COR-L47 (cell line): ENCODE results near the gene MAP4.
"Not testable (repeated sequence)": the region's sequence is repeated elsewhere in the genome, so short reads cannot be mapped to it uniquely, and the experiment has no call there.

ENCODE experiments used
- DNase-seq: peaks from one replicate; lab custom pipeline; 2025; lab: John Stamatoyannopoulos, UW

The MAP4 gene

GRCh38 chr3:47846186-47846879, 169.9 kb downstream of the MAP4 start:
- DNase-seq: no peak

DNA sequence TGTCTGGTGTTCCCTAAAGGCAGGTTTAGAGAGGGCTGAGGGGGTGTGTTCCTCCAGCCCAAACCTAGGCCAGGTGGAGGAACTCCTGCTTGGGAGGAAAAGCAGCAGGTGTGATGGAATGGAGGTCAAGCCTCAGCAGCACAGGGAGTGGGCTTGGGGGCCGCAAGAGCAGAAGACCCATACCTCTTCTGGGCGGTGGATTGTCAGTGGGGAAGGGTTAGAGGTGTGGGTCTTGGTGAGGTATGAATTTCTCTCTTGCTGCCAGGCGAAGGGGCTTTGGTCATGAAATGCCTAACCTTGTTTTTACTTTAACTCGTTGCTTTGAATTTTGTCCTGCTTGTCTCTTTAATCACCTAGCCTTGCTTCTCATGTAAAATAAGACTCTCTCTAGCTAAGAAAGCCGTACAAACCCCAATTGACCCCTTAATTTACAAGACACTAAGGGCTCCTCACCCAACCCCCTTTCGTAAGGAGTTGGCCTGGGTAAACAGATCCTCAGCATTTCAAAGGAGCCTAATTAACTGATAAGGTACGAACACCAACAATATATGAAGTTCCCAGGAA, 174.3 kb downstream of the MAP4 start:
- DNase-seq: no peak

DNA sequence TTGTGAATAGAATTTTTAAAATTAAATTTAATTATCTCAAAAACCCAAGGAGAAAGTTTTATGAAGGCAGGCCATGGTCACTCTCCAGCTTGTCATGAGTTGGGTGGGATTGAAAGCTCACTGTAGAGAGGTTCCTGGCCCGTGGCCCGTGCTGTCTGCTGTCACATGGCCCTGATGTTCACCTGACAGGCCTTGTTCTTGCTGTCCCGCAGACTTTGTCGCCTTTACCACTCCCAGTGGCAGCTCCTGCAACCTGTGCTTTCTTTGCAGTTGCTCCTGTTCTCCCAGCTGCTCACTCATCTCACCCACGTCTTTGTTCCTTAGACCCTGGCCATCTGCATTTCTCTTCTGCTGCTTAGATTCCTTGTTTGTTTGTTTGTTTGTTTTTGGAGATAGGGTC, 177.7 kb downstream of the MAP4 start:
- no peak for DNase-seq

DNA sequence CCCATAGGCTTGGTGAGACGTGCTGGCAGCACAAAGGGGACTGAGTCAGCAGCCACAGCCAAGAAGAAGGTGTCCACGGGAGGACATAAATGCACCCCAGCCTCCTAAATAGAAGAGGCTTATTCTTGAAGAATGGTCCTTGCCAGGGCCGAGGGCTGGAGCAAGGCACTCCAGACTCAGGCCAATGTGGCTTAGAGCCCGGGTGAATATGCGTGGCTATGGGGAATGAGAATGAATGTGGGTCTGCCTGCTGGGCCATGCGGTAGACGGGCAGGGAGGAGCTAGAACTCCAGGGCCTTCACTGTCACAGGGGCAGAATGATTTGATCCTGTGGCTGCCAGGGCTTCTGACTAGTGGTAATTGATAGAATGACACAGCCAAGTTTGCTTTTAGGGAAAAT, 179.2 kb downstream of the MAP4 start:
- DNase-seq: no peak

DNA sequence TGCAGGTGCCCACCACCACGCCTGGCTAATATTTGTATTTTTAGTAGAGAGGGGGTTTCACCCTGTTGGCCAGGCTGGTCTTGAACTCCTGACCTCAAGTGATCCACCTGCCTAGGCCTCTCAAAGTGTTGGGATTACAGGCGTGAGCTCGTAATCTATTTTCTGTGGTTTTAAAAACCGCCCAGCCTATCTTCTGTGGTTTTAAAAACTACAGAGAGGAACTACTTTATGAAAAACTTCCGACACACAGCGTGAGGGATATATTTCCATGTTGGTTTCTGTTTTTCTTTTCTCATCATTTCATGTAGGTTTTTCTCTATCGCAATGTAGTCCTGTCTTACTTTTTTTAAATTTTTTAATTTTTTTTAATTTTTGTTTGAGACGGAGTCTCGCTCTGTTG, 186.7 kb downstream of the MAP4 start:
- not testable (repeated sequence) for DNase-seq

- DNase-seq: no peak
Observed at GRCh38 chr3:47825590-47825989, 190.6 kb downstream of the MAP4 start.

DNA sequence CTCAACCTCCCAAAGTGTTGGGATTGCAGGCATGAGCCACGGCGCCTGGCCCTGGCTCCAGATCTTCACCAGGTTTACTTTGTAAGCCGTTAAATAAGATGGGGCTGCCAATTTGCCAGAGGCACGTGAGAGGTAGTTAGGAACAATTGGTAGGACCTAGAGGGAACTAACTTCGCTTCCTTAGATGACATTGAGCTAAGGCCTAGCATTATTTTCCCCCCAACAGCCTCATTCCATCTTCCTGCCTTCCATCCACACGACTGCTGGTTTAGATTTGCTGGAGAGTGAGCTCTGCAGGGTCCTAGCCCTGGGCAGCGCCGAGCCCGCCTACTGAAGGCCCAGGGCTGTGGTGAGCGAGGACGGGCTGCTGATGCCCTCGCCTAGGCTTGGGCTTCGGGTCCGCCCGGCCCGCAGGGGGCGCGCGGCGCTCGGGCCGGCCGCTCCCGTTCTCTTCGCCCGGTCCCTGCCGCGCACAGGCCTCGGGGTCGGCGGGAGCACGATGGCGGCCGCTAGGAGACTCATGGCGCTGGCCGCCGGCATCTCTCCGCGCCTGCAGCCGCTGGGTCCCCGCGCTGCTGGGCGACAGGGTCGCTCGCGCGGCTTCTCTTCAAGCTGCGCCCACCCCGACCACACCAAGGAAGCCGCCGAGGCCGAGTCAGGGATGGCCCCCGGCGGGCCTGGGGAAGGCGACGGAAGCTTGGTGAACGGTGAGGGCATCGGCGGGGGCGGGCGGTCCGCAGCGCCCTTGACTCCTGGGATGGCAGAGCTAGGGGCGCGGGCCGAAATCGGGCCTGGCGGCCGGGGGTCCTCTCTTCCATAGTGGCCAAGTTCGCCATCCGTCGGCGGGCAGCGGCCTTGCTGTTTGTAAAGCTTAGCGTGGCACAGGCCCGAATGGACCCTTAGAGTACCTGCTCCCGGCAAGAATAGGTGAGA, 191.4 kb downstream of the MAP4 start:
- DNase-seq: peak; percentile 52

GRCh38 chr3:47817609-47818008, 198.6 kb downstream of the MAP4 start:
- no peak for DNase-seq

- DNase-seq: no peak
Observed at GRCh38 chr3:47813551-47814177, 202.6 kb downstream of the MAP4 start.

DNA sequence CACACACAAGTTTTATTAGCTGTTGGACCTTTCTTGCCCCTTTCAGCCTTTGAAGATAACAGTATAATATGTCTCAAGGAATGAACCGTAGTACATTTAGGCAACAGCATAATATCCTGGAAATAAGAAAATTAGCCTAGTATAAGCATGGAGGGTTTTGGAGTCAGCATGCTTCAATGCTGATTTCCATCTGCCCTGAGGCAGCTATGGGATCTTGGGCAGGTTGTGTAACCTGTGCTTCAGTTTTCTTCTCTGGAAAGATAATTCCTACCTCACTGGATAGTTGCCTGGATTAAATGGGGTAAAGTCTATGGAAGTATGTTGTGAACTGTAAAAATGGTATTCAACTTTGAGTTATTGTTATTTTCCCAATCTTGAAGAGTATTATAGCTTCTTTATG, 211.6 kb downstream of the MAP4 start:
- DNase-seq: no peak

DNA sequence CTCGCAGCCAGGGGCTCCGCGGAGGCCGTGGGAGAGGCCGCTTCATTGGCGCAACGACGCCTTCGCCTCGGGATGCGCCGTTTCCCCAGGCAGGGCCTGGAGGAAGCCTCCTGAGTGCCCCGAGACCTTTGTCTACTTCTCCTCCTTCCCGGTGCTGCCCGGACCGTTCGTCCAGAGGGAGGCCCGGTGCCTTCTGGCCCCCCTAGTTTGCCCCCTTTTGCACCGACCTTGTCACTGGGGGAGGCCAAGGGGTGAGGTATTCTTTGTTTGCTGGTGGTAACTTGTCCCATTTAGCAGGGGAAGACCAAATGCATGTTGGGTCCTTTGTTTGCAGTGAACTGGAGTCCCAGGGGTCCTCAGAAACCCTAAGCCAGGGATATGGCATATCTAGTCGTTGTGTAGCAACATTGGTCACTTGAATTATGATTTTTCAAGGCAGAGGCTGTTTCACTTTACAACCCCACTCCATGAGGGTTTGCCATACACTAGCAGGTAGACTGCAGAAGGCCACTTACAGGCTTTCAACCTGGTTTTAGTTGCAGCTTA, 212.7 kb downstream of the MAP4 start:
- DNase-seq: no peak

GRCh38 chr3:47802734-47803479, 213.3 kb downstream of the MAP4 start, which contains the start of gene DHX30:
TSS of gene DHX30 (plus strand) at chr3:47803138. CDS start at chr3:47810684, 7,546 bp downstream.
- peak; percentile 41 for DNase-seq
